ENCODE results near the gene ANKRD60.

ANKRD60 gene

DNA sequence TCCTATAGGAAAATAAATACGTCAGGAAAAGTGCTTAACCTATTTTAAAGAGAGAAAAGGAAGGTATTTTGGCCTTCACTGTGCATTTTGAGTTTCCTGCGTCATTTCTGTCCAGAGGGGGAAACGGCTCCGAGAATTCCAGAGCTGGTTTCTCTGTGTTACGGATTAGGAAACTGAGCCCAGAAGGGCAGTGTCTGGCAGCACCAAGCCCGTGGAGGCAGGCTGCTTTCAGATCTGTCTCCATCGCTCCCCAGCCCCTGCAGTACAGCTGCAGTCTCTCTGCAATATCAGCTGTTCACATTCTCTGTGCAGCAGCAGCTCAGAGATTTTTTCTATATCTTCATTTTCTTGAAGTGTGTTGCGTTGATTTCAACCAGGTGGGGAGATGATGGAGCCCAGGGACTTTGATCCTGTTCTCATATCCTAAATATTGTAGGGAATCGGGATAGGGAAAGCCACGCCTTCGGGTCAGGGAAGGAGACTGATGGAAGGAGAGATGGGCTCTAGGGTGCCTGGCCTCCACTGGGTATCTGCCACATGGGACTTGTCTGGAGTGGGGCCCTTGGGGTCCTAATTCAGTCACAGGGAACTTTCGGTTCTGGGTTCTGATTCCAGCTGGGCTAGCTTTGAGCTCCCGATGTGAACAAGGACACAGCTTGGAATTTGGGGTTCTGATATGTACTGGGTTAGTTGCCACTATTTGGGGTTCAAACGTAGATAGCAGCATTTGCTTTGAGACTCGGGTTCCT, 2.8 kb downstream of the ANKRD60 start:
- Histone ChIP-seq H4K8ac (ENCODE audit: low read length) (no peak overlapping the region), H3K4me1 (ENCODE audit: control insufficient read depth, insufficient read depth, low read depth, low read length) (peaks cover 9% of the 10 kb centered on the region), H2AFZ (ENCODE audit: low read depth, low read length) (no peak overlapping the region), H2BK5ac (ENCODE audit: low read depth, low read length, poor library complexity, severe bottlenecking) (no peak overlapping the region), H3K4me2 (ENCODE audit: low read length, poor library complexity, severe bottlenecking) (no peak overlapping the region), H3K23ac (ENCODE audit: low read length in 2 of 2) (no peak overlapping the region), H2AK5ac (ENCODE audit: low read length, severe bottlenecking) (no peak overlapping the region), H4K91ac (ENCODE audit: low read length) (no peak overlapping the region), H3K9me3 (ENCODE audit: control insufficient read depth, low read length) (no peaks in the 10 kb centered on the region), H3K18ac (ENCODE audit: low read depth in 1 of 2, low read length in 2 of 2) (no peak overlapping the region), H2BK12ac (ENCODE audit: low read length in 2 of 2) (no peak overlapping the region), H3K36me3 (ENCODE audit: control insufficient read depth in 1 of 2, insufficient read depth in 2 of 2, low read depth in 1 of 2, low read length in 2 of 2) (no peaks in the 10 kb centered on the region), H3K14ac (ENCODE audit: low read length in 2 of 2) (no peak overlapping the region), H3K9ac (ENCODE audit: low read length) (no peak overlapping the region), H3K27me3 (ENCODE audit: control insufficient read depth in 1 of 2, insufficient read depth in 1 of 2, low read length in 2 of 2) (peaks cover 63 to 77% of the 10 kb centered on the region in 2 experiments), H3K4ac (ENCODE audit: low read depth in 1 of 2, low read length in 2 of 2) (no peak overlapping the region), H3K27ac (ENCODE audit: low read length, poor library complexity, severe bottlenecking) (no peak overlapping the region), H3K4me3 (ENCODE audit: insufficient read depth in 1 of 2, low read depth in 1 of 2, low read length in 2 of 2) (no peak overlapping the region), H2BK15ac (ENCODE audit: low read depth, poor library complexity, severe bottlenecking) (no peak overlapping the region), H2BK120ac (ENCODE audit: low read depth, low read length) (no peak overlapping the region), H3K79me1 (replicated peaks; ENCODE audit: low read length, poor library complexity, severe bottlenecking) (no peaks in the 10 kb centered on the region)
- DNase-seq, result no peak
- 86% methylated on average over 15 of the region's 15 CpGs for WGBS

DNA sequence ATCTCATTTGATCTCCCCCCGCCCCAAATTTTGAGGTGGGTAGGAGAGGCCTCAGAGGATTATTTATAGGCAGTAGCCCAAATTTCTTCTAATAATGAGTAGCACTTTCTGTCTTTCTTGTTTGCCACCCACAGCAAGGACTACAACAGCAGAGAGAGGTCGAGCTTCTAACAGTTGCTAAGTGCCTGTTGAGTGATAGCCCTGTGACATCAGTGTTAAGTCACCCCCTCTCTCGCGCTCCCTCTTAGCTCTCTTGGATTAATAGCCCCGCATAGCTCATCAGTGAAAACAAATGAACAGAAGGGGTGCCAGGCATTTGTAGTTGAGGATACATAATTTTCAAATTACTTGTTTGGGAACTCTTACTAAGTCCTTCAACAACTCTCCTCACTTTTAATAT, 3.5 kb downstream of the ANKRD60 start:
- 34% methylated on average over 3 of the region's 5 CpGs for WGBS

DNA sequence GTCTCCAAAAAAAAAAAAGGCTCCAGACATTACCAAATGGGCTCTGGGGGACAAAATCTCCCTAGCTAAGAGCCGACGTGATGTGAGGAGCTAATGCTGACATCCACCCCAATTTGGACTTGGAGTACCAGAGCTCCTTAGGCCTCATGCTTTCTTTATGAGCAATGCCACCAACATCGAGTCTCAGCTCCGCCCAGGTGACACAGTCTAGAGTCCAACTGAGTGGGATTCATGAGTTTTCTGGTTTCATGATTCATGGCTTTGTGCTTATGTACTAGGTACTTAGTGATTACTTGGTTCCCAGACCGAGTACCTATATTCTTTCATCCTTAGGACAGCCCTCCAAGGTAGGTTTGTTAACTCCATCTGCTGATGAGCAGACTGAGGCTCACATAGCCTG, 4.4 kb downstream of the ANKRD60 start:
- Histone ChIP-seq H3K4me2 (ENCODE audit: low read length, poor library complexity, severe bottlenecking) (no peak overlapping the region), H2AK5ac (ENCODE audit: low read length, severe bottlenecking) (no peak overlapping the region)
- 93% methylated on average over 5 of the region's 5 CpGs for WGBS

More for the DNA sequence above, 3.5 kb downstream of the ANKRD60 start:
- H3K4me3 ChIP-seq (ENCODE audit: insufficient read depth in 1 of 2, low read depth in 1 of 2, low read length in 2 of 2), result no peak overlapping the region
- no peak overlapping the region for H2AFZ ChIP-seq (ENCODE audit: low read depth, low read length)
- H3K27me3 ChIP-seq (ENCODE audit: control insufficient read depth in 1 of 2, insufficient read depth in 1 of 2, low read length in 2 of 2), result peaks cover 68 to 83% of the 10 kb centered on the region in 2 experiments
- H2AK5ac ChIP-seq (ENCODE audit: low read length, severe bottlenecking), result no peak overlapping the region
- no peak overlapping the region for H4K8ac ChIP-seq (ENCODE audit: low read length)
- no peak overlapping the region for H2BK5ac ChIP-seq (ENCODE audit: low read depth, low read length, poor library complexity, severe bottlenecking)
- H3K14ac ChIP-seq (ENCODE audit: low read length in 2 of 2), result no peak overlapping the region
- no peak for DNase-seq
- no peak overlapping the region for H3K18ac ChIP-seq (ENCODE audit: low read depth in 1 of 2, low read length in 2 of 2)
- H3K4ac ChIP-seq (ENCODE audit: low read depth in 1 of 2, low read length in 2 of 2), result no peak overlapping the region
- H2BK12ac ChIP-seq (ENCODE audit: low read length in 2 of 2), result no peak overlapping the region
- H3K79me1 ChIP-seq (replicated peaks; ENCODE audit: low read length, poor library complexity, severe bottlenecking), result no peaks in the 10 kb centered on the region
- H3K4me1 ChIP-seq (ENCODE audit: control insufficient read depth, insufficient read depth, low read depth, low read length), result peaks cover 9% of the 10 kb centered on the region
- H2BK120ac ChIP-seq (ENCODE audit: low read depth, low read length), result no peak overlapping the region
- no peak overlapping the region for H4K91ac ChIP-seq (ENCODE audit: low read length)
- H3K9me3 ChIP-seq (ENCODE audit: control insufficient read depth, low read length), result no peaks in the 10 kb centered on the region
- no peaks in the 10 kb centered on the region for H3K36me3 ChIP-seq (ENCODE audit: control insufficient read depth in 1 of 2, insufficient read depth in 2 of 2, low read depth in 1 of 2, low read length in 2 of 2)
- no peak overlapping the region for H3K27ac ChIP-seq (ENCODE audit: low read length, poor library complexity, severe bottlenecking)
- no peak overlapping the region for H3K23ac ChIP-seq (ENCODE audit: low read length in 2 of 2)
- no peak overlapping the region for H2BK15ac ChIP-seq (ENCODE audit: low read depth, poor library complexity, severe bottlenecking)
- no peak overlapping the region for H3K4me2 ChIP-seq (ENCODE audit: low read length, poor library complexity, severe bottlenecking)
- no peak overlapping the region for H3K9ac ChIP-seq (ENCODE audit: low read length)

DNA sequence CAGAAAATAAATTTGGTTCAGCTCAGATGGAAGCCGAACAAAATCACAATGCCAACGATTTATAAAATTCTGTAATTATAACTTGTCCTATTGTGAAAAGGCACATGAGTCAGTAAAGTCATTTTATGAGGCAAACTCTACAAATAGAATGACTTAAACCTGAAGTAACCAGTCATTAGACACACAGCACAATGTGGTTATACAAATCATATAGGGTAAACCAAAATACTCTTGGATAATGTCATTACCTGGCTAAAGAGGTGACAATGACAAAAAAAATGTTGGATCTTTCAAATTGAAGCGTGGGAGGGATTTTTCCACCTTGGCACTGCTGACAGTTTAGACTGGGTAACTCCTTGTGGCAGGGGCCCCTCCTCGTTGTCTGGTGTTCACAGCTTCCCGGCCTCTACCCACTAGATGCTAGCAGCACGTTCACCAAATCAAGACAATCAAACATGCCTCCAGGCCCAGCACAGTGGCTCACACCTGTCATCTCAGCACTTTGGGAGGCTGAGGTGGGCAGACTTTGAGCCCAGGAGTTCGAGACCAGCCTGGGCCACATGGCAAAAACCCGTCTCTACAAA, 5.0 kb downstream of the ANKRD60 start:
- DNase-seq, result no peak
- 82% methylated on average over 6 of the region's 8 CpGs for WGBS
- Histone ChIP-seq H3K27me3 (ENCODE audit: control insufficient read depth in 1 of 2, insufficient read depth in 1 of 2, low read length in 2 of 2) (peaks cover 64 to 86% of the 10 kb centered on the region in 2 experiments), H2AFZ (ENCODE audit: low read depth, low read length) (no peak overlapping the region), H2BK5ac (ENCODE audit: low read depth, low read length, poor library complexity, severe bottlenecking) (no peak overlapping the region), H2AK5ac (ENCODE audit: low read length, severe bottlenecking) (no peak overlapping the region), H3K9me3 (ENCODE audit: control insufficient read depth, low read length) (no peaks in the 10 kb centered on the region), H2BK15ac (ENCODE audit: low read depth, poor library complexity, severe bottlenecking) (no peak overlapping the region), H3K18ac (ENCODE audit: low read depth in 1 of 2, low read length in 2 of 2) (no peak overlapping the region), H2BK120ac (ENCODE audit: low read depth, low read length) (no peak overlapping the region), H3K36me3 (ENCODE audit: control insufficient read depth in 1 of 2, insufficient read depth in 2 of 2, low read depth in 1 of 2, low read length in 2 of 2) (no peaks in the 10 kb centered on the region), H2BK12ac (ENCODE audit: low read length in 2 of 2) (no peak overlapping the region), H3K4me2 (ENCODE audit: low read length, poor library complexity, severe bottlenecking) (no peak overlapping the region), H3K79me1 (replicated peaks; ENCODE audit: low read length, poor library complexity, severe bottlenecking) (no peaks in the 10 kb centered on the region), H3K23ac (ENCODE audit: low read length in 2 of 2) (no peak overlapping the region), H3K4me3 (ENCODE audit: insufficient read depth in 1 of 2, low read depth in 1 of 2, low read length in 2 of 2) (no peak overlapping the region), H4K8ac (ENCODE audit: low read length) (no peak overlapping the region), H4K91ac (ENCODE audit: low read length) (no peak overlapping the region), H3K4me1 (ENCODE audit: control insufficient read depth, insufficient read depth, low read depth, low read length) (peaks cover 4% of the 10 kb centered on the region), H3K4ac (ENCODE audit: low read depth in 1 of 2, low read length in 2 of 2) (no peak overlapping the region), H3K14ac (ENCODE audit: low read length in 2 of 2) (no peak overlapping the region), H3K9ac (ENCODE audit: low read length) (no peak overlapping the region), H3K27ac (ENCODE audit: low read length, poor library complexity, severe bottlenecking) (no peak overlapping the region)

More for the DNA sequence above, 4.4 kb downstream of the ANKRD60 start:
- Histone ChIP-seq H2BK12ac (ENCODE audit: low read length in 2 of 2) (no peak overlapping the region), H4K8ac (ENCODE audit: low read length) (no peak overlapping the region), H3K9me3 (ENCODE audit: control insufficient read depth, low read length) (no peaks in the 10 kb centered on the region), H3K4ac (ENCODE audit: low read depth in 1 of 2, low read length in 2 of 2) (no peak overlapping the region), H4K91ac (ENCODE audit: low read length) (no peak overlapping the region), H3K9ac (ENCODE audit: low read length) (no peak overlapping the region), H2AFZ (ENCODE audit: low read depth, low read length) (no peak overlapping the region), H3K36me3 (ENCODE audit: control insufficient read depth in 1 of 2, insufficient read depth in 2 of 2, low read depth in 1 of 2, low read length in 2 of 2) (no peaks in the 10 kb centered on the region), H3K79me1 (replicated peaks; ENCODE audit: low read length, poor library complexity, severe bottlenecking) (no peaks in the 10 kb centered on the region), H2BK120ac (ENCODE audit: low read depth, low read length) (no peak overlapping the region), H3K23ac (ENCODE audit: low read length in 2 of 2) (no peak overlapping the region), H3K27me3 (ENCODE audit: control insufficient read depth in 1 of 2, insufficient read depth in 1 of 2, low read length in 2 of 2) (peaks cover 68 to 86% of the 10 kb centered on the region in 2 experiments), H3K4me1 (ENCODE audit: control insufficient read depth, insufficient read depth, low read depth, low read length) (peaks cover 9% of the 10 kb centered on the region), H3K4me3 (ENCODE audit: insufficient read depth in 1 of 2, low read depth in 1 of 2, low read length in 2 of 2) (no peak overlapping the region), H3K27ac (ENCODE audit: low read length, poor library complexity, severe bottlenecking) (no peak overlapping the region), H2BK15ac (ENCODE audit: low read depth, poor library complexity, severe bottlenecking) (no peak overlapping the region), H3K18ac (ENCODE audit: low read depth in 1 of 2, low read length in 2 of 2) (no peak overlapping the region), H2BK5ac (ENCODE audit: low read depth, low read length, poor library complexity, severe bottlenecking) (no peak overlapping the region), H3K14ac (ENCODE audit: low read length in 2 of 2) (no peak overlapping the region)
- DNase-seq, result no peak
